ENCODE data around the gene XYLT1.
A peak's percentile ranks its signal among the peaks of the same experiment; 100 is the strongest.

GRCh38 chr16:17301593-17302135, 169.1 kb downstream of the XYLT1 start:
- peak; percentile 18; the same call in 1 of the 2 replicates for TF ChIP-seq PKNOX1 (IDR thresholded peaks at IDR 0.05)
- no peak for TF ChIP-seq POLR2AphosphoS5 (IDR thresholded peaks at IDR 0.05; ENCODE audit: low read length)
- no peak for TF ChIP-seq ZNF592 (IDR thresholded peaks at IDR 0.05)
- peak; percentile 91 for TF ChIP-seq CREM (IDR thresholded peaks at IDR 0.05; ENCODE audit: low read depth)
- TF ChIP-seq RFX5 (IDR thresholded peaks at IDR 0.05; ENCODE audit: low read depth, low read length): no peak
- TF ChIP-seq ZNF622 (IDR thresholded peaks at IDR 0.05): no peak
- no peak for TF ChIP-seq CTCF (IDR thresholded peaks at IDR 0.05 in 2 of 3, conservative IDR thresholded peaks at IDR 0.05 in 1 of 3; ENCODE audit: control insufficient read depth in 2 of 3, extremely low read depth in 1 of 3, insufficient read depth in 1 of 3, low read depth in 3 of 3, low read length in 3 of 3)

Measured in GM12878 (cell line).